H9 (cell line): ENCODE results near the gene SSH3. TPM values are rescaled to one million over a fixed set of nuclear protein-coding genes. Genes with fewer than 3 reads are reported as not detected.

Source experiments
- DNase-seq: peaks from one replicate; pipeline ENCODE4 v3.0.0-alpha.2; 2017
- H2AFZ ChIP-seq: one replicate; pipeline ENCODE4 v1.6.1; 2013; ENCODE audit warnings: mild to moderate bottlenecking, low read length, control low read depth, moderate library complexity
- H2AK5ac ChIP-seq: 2 replicates; pipeline ENCODE4 v1.6.1; 2013; ENCODE audit warnings: low read length, control low read depth, mixed read lengths; ENCODE audit not compliant: insufficient read length
- H2BK120ac ChIP-seq: one replicate; pipeline ENCODE4 v1.6.1; 2013; ENCODE audit warnings: low read depth, mild to moderate bottlenecking, low read length, control low read depth, inconsistent platforms; ENCODE audit not compliant: poor library complexity, severe bottlenecking
- H2BK12ac ChIP-seq: 2 replicates; pipeline ENCODE4 v1.6.1; 2013; ENCODE audit warnings: low read length, control low read depth, mixed read lengths, low read depth; ENCODE audit not compliant: insufficient read length
- H2BK15ac ChIP-seq: 2 replicates; pipeline ENCODE4 v1.6.1; 2013; ENCODE audit warnings: low read depth, low read length, control low read depth
- H2BK20ac ChIP-seq: one replicate; pipeline ENCODE4 v1.6.1; 2013; ENCODE audit warnings: low read depth, mild to moderate bottlenecking, low read length, control low read depth, inconsistent platforms; ENCODE audit not compliant: poor library complexity, severe bottlenecking
- H2BK5ac ChIP-seq: 2 replicates; pipeline ENCODE4 v1.6.1; 2013; ENCODE audit warnings: low read length, control low read depth, mixed read lengths; ENCODE audit not compliant: insufficient read length
- H3K14ac ChIP-seq: 2 replicates; pipeline ENCODE4 v1.6.1; 2013; ENCODE audit warnings: low read length, control low read depth; ENCODE audit not compliant: insufficient read depth
- H3K18ac ChIP-seq: 2 replicates; pipeline ENCODE4 v1.6.1; 2013; ENCODE audit warnings: low read depth, mild to moderate bottlenecking, mixed read lengths, low read length, control low read depth; ENCODE audit not compliant: insufficient read length
- H3K23ac ChIP-seq: 2 replicates; pipeline ENCODE4 v1.6.1; 2013; ENCODE audit warnings: low read length, control low read depth, mixed read lengths, low read depth; ENCODE audit not compliant: insufficient read length
- H3K23me2 ChIP-seq: 2 replicates; pipeline ENCODE4 v1.6.1; 2013; ENCODE audit warnings: low read depth, mild to moderate bottlenecking, mixed read lengths, low read length, control low read depth; ENCODE audit not compliant: insufficient read length, poor library complexity, severe bottlenecking
- H3K27ac ChIP-seq: 2 replicates; pipeline ENCODE4 v1.5.1; 2013; ENCODE audit warnings: low read length, control low read depth, mixed read lengths, low read depth; ENCODE audit not compliant: insufficient read length
- H3K27me3 ChIP-seq: 2 replicates; pipeline ENCODE4 v1.6.1; 2013; ENCODE audit warnings: low read length, control low read depth, inconsistent platforms; ENCODE audit not compliant: insufficient read depth
- H3K4ac ChIP-seq: 2 replicates; pipeline ENCODE4 v1.6.1; 2013; ENCODE audit warnings: low read depth, mild to moderate bottlenecking, control low read depth, inconsistent platforms, low read length, moderate library complexity
- H3K4me1 ChIP-seq: 2 replicates; pipeline ENCODE4 v1.6.1; 2013; ENCODE audit warnings: low read length, control low read depth, inconsistent platforms; ENCODE audit not compliant: insufficient read depth
- H3K4me2 ChIP-seq: 2 replicates; pipeline ENCODE4 v1.6.1; 2013; ENCODE audit warnings: low read length, control low read depth, mixed read lengths; ENCODE audit not compliant: insufficient read length, insufficient read depth
- H3K56ac ChIP-seq: 2 replicates; pipeline ENCODE4 v1.6.1; 2013; ENCODE audit warnings: low read depth, mild to moderate bottlenecking, mixed read lengths, low read length, control low read depth; ENCODE audit not compliant: insufficient read length
- H3K79me1 ChIP-seq: 2 replicates; pipeline ENCODE4 v1.6.1; 2013; ENCODE audit warnings: low read depth, mild to moderate bottlenecking, moderate library complexity, low read length, control low read depth, inconsistent platforms; ENCODE audit not compliant: insufficient read depth, poor library complexity, severe bottlenecking
- H3K79me2 ChIP-seq: 2 replicates; pipeline ENCODE4 v1.6.1; 2013; ENCODE audit warnings: low read length, control low read depth, inconsistent platforms; ENCODE audit not compliant: insufficient read depth
- H3K9ac ChIP-seq: 2 replicates; pipeline ENCODE4 v1.6.1; 2013; ENCODE audit warnings: low read length, control low read depth, mixed read lengths; ENCODE audit not compliant: insufficient read length; ENCODE audit errors: extremely low read depth
- H3K9me3 ChIP-seq: one replicate; pipeline ENCODE4 v1.6.1; 2013; ENCODE audit warnings: low read depth, low read length, inconsistent platforms; ENCODE audit not compliant: control insufficient read depth
- H3T11ph ChIP-seq: one replicate; pipeline ENCODE4 v1.6.1; 2013; ENCODE audit warnings: mild to moderate bottlenecking, low read length, control low read depth, inconsistent platforms
- H4K20me1 ChIP-seq: one replicate; pipeline ENCODE4 v1.6.1; 2013; ENCODE audit not compliant: control insufficient read depth, insufficient read length, insufficient read depth
- H4K5ac ChIP-seq: 2 replicates; pipeline ENCODE4 v1.6.1; 2013; ENCODE audit warnings: low read depth, mild to moderate bottlenecking, mixed read lengths, low read length, control low read depth; ENCODE audit not compliant: insufficient read length
- H4K8ac ChIP-seq: replicated peaks from 2 replicates; pipeline ENCODE4 v1.6.1; 2013; ENCODE audit warnings: low read length, control low read depth, mixed read lengths, low read depth; ENCODE audit not compliant: insufficient read length
- H4K91ac ChIP-seq: 2 replicates; pipeline ENCODE4 v1.6.1; 2013; ENCODE audit warnings: low read depth, mild to moderate bottlenecking, moderate library complexity, mixed read lengths, low read length, control low read depth; ENCODE audit not compliant: insufficient read length
- H3K27ac Mint-ChIP-seq, 3 experiments: 2 replicates in 2 of 3; 3 replicates in 1 of 3; pipeline ENCODE4 v1.8.0; 2020 to 2021; ENCODE audit warnings: mixed read lengths in 3 of 3, mild to moderate bottlenecking in 1 of 3, moderate library complexity in 1 of 3
- H3K27me3 Mint-ChIP-seq: 2 replicates; pipeline ENCODE4 v1.8.0; 2021; ENCODE audit warnings: low read depth, mild to moderate bottlenecking, moderate library complexity, mixed read lengths
- H3K36me3 Mint-ChIP-seq, 3 experiments: 2 replicates in 2 of 3; 3 replicates in 1 of 3; pipeline ENCODE4 v1.8.0; 2020 to 2021; ENCODE audit warnings: low read depth in 3 of 3, mixed read lengths in 3 of 3; ENCODE audit not compliant: insufficient read depth in 1 of 3
- H3K4me1 Mint-ChIP-seq, 2 experiments: 2 replicates each; pipeline ENCODE4 v1.8.0; 2020; ENCODE audit warnings: mixed read lengths in 2 of 2
- H3K4me3 Mint-ChIP-seq, 2 experiments: 2 replicates in 1 of 2; 3 replicates in 1 of 2; pipeline ENCODE4 v1.8.0; 2020 to 2021; ENCODE audit warnings: mild to moderate bottlenecking in 2 of 2, mixed read lengths in 2 of 2, moderate library complexity in 1 of 2
- H3K9me3 Mint-ChIP-seq, 2 experiments: 2 replicates in 1 of 2; 3 replicates in 1 of 2; pipeline ENCODE4 v1.8.0; 2020; ENCODE audit warnings: mild to moderate bottlenecking in 2 of 2, mixed read lengths in 2 of 2, moderate library complexity in 1 of 2
- CTCF ChIP-seq: fragments of 200-600 bp; sonication (generic); conservative IDR thresholded peaks from 3 replicates; pipeline ENCODE4 v1.8.0; 2021; ENCODE audit warnings: antibody characterized with exemption, mild to moderate bottlenecking
- WGBS: extraction: QIAGEN DNeasy Blood & Tissue Kit; methylation state at CpG from one replicate; pipeline ENCODE4 v1.1.7; 2013; ENCODE audit warnings: missing lambda C conversion rate, low lambda C conversion rate, mixed read lengths; ENCODE audit not compliant: insufficient read length; ENCODE audit errors: extremely low coverage; 5-methylcytosine and 5-hydroxymethylcytosine counted together
- total RNA-seq: library from RNA; stranded (reverse); gene quantifications from 2 replicates; pipeline ENCODE4 v1.2.1, GENCODE V29; 2021

SSH3 gene
- total RNA-seq, 1 experiment from 2014 or later = 42.2 TPM

GRCh38 chr11:67306769-67307544 lies 3.6 kb downstream of the SSH3 start:
- Histone ChIP-seq H2BK20ac (no peak overlapping the region), H4K20me1 (no peaks in the 10 kb centered on the region), H3K23me2 (peaks cover 16% of the 10 kb centered on the region), H3K79me1 (no peaks in the 10 kb centered on the region), H3K79me2 (no peaks in the 10 kb centered on the region), H4K91ac (no peak overlapping the region), H2BK12ac (no peak overlapping the region), H2AK5ac (no peak overlapping the region), H3T11ph (no peak overlapping the region), H3K4me1 (no peaks in the 10 kb centered on the region), H2BK15ac (no peak overlapping the region), H3K27ac (no peak overlapping the region), H4K5ac (no peak overlapping the region), H3K18ac (no peak overlapping the region), H3K23ac (no peak overlapping the region), H3K9me3 (no peaks in the 10 kb centered on the region), H3K4me2 (no peak overlapping the region), H3K27me3 (no peaks in the 10 kb centered on the region), H3K4ac (no peak overlapping the region), H3K9ac (no peak overlapping the region), H2BK120ac (no peak overlapping the region), H2AFZ (no peak overlapping the region), H4K8ac (no peak overlapping the region), H2BK5ac (no peak overlapping the region), H3K56ac (no peak overlapping the region), H3K14ac (no peak overlapping the region)
- Mint-ChIP-seq H3K36me3 (peaks cover 0 to 23% (median 8%) of the 10 kb centered on the region in 3 experiments; a peak in 4 of 7 replicates), H3K4me3 (no peak overlapping the region), H3K4me1 (peaks cover 11 to 15% of the 10 kb centered on the region in 2 experiments), H3K9me3 (no peaks in the 10 kb centered on the region), H3K27me3 (peaks cover 6% of the 10 kb centered on the region), H3K27ac (no peak overlapping the region)
- no peak for TF ChIP-seq CTCF
- no peak for DNase-seq
- no CpG with 5 or more reads among the region's 19 CpGs for WGBS
